AG10803 (cell line): Measurements from ENCODE around the gene IL18BP.

ENCODE experiments used
- DNase-seq: peaks from one replicate; pipeline ENCODE4 v3.0.0; 2010; ENCODE audit warnings: low read depth
- H3K4me3 ChIP-seq: 2 replicates; pipeline ENCODE4 v1.5.1; 2011; ENCODE audit warnings: mild to moderate bottlenecking, low read length, control low read depth
- TF ChIP-seq, protein P1 (sequence below): conservative IDR thresholded peaks from 2 replicates; pipeline ENCODE4 v1.5.1; 2011; ENCODE audit warnings: mild to moderate bottlenecking, low read length, control low read depth, inconsistent platforms

The IL18BP gene

GRCh38 chr11:72018171-72018570 lies 19.5 kb downstream of the IL18BP start:
- TF ChIP-seq, protein P1, sequence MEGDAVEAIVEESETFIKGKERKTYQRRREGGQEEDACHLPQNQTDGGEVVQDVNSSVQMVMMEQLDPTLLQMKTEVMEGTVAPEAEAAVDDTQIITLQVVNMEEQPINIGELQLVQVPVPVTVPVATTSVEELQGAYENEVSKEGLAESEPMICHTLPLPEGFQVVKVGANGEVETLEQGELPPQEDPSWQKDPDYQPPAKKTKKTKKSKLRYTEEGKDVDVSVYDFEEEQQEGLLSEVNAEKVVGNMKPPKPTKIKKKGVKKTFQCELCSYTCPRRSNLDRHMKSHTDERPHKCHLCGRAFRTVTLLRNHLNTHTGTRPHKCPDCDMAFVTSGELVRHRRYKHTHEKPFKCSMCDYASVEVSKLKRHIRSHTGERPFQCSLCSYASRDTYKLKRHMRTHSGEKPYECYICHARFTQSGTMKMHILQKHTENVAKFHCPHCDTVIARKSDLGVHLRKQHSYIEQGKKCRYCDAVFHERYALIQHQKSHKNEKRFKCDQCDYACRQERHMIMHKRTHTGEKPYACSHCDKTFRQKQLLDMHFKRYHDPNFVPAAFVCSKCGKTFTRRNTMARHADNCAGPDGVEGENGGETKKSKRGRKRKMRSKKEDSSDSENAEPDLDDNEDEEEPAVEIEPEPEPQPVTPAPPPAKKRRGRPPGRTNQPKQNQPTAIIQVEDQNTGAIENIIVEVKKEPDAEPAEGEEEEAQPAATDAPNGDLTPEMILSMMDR, result no peak
- H3K4me3 ChIP-seq, result no peak overlapping the region
- DNase-seq, result no peak

DNA sequence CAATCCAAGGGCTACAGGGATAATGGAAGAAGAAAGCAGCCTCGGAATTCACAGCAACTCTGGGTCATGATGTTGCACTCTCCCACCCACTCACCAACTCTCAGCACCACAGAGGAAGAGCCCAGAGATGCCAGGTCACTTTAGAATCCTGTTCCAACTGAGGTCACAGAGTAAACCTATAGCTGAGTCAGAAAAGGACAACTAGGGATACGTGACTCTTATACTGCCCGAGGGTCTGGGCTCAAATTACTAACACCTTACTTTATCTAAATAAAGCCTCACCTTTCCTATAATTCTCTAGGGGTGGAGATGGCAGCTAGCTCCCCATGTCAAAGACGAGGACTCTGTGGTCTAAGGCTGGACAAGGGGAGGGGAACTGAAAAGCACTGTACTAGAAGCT lies 24.6 kb downstream of the IL18BP start:
- TF ChIP-seq, protein P1, result no peak
- no peak overlapping the region for H3K4me3 ChIP-seq
- DNase-seq, result no peak

DNA sequence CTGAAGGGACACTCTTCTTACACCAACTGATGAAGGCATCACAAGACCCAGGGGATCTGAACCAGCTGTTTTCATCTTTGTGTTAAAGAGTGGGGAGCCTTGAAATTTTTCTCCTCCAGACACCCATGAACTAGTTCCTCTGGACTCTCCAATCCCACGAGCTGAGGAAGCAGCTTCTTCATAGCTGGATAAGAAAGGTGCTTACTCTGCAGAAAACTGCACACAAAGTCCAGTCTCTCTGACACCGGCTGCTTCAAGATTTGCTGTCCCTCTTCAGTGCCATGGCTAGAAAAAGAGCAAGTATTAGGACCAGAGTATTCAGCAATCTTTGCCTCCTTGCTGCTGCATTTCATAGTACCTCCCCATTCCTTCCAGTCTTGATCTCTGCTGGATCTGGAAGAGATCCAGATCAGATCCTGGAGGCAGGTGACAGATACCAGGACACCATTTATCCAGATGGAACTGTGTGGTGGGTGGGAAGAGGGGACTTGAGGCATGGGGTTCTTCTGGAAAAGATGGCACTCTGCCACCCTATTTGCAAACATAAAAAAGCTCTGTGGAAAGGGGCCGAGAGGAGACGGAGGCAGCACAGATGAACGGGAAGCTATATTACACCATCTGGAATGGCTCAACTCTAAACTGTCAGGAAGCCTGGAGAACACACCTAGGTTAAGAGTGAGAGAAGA lies 25.5 kb downstream of the IL18BP start:
- no peak overlapping the region for H3K4me3 ChIP-seq
- TF ChIP-seq, protein P1, result no peak
- DNase-seq, result no peak

DNA sequence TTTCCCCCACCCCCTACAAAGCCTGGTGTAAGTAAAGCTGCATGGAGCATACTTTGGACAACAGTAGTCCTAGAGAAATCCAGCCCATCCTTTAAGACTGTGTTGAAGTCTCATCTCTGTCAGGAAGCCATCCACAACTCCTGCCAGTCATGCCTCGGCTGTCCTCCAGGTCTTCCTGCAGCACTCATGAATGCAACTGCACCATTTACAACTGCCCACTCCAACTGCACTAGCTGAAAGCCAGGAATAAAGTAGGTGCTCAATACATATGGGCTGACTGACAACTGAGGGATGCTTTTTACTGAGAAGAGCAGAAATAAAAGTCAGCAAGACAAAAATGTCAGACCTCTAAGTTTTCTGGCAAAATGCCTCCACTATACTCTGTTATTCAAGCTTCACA lies 27.4 kb downstream of the IL18BP start:
- TF ChIP-seq, protein P1, result no peak
- H3K4me3 ChIP-seq, result no peak overlapping the region
- no peak for DNase-seq

GRCh38 chr11:72030472-72031045 lies 31.9 kb downstream of the IL18BP start:
- no peak overlapping the region for H3K4me3 ChIP-seq
- TF ChIP-seq, protein P1, result no peak

GRCh38 chr11:72036687-72037086 lies 38.0 kb downstream of the IL18BP start:
- TF ChIP-seq, protein P1, result no peak
- H3K4me3 ChIP-seq, result no peak overlapping the region
- no peak for DNase-seq

More at GRCh38 chr11:72030472-72031045, 31.9 kb downstream of the IL18BP start:
- no peak for DNase-seq
